Measurements from ENCODE around the gene SYNGR2. TPM values are rescaled to one million over a fixed set of nuclear protein-coding genes. Genes with fewer than 3 reads are reported as not detected.

The SYNGR2 gene
- total RNA-seq, result 10 to 100 TPM in 1 of 2 donors, 1 to 10 TPM in 1; 8.3 to 10.3 TPM

GRCh38 chr17:78168242-78168902 lies at the start of gene SYNGR2:
Gene SYNGR2, plus strand, starts transcription at chr17:78168581. Its CDS starts 36 bp downstream, at chr17:78168617.

GRCh38 chr17:78128551-78129350 lies 39.6 kb upstream of the SYNGR2 start, which contains the start of gene TMC6:
Gene TMC6, minus strand, starts transcription at chr17:78128755. Its CDS starts 1,923 bp downstream, at chr17:78126832.

GRCh38 chr17:78130437-78131101 lies 37.8 kb upstream of the SYNGR2 start, which contains the start of gene TMC8:
Gene TMC8, plus strand, starts transcription at chr17:78130771. Its CDS starts 818 bp downstream, at chr17:78131589.

GRCh38 chr17:78186692-78187595 lies 18.6 kb downstream of the SYNGR2 start, which contains the start of the genes AFMID and TK1:
Gene AFMID, plus strand, starts transcription at chr17:78187362. Its CDS starts 9 bp downstream, at chr17:78187371.
Gene TK1, minus strand, starts transcription at chr17:78187052. Its CDS starts 58 bp downstream, at chr17:78186994.

GRCh38 chr17:78214016-78214705 lies 45.8 kb downstream of the SYNGR2 start, which contains the start of gene BIRC5:
Gene BIRC5, plus strand, starts transcription at chr17:78214253. Its CDS starts 64 bp downstream, at chr17:78214317.

Small RNA genes lying within 50 kb of the gene (small RNA-seq; reads per million reads assigned to genes)
- 0 reads per million in 2 donors for gene AC087645.1

Other genes with a start within 250 kb of the SYNGR2 start
- 1 to 10 TPM; 2.3 to 4.1 TPM for gene TNRC6C, start 209.9 kb upstream of the SYNGR2 start, total RNA-seq
- gene TMC6, start 39.8 kb upstream of the SYNGR2 start, total RNA-seq, result 10 to 100 TPM; 28.9 to 93.9 TPM
- 1 to 10 TPM in 1 of 2 donors, under 1 TPM in 1; 0.34 to 1.3 TPM for gene TMC8, start 37.8 kb upstream of the SYNGR2 start, total RNA-seq
- not detected for gene C17orf99, start 22.2 kb upstream of the SYNGR2 start, total RNA-seq
- 100 to 1,000 TPM in 1 of 2 donors, 10 to 100 TPM in 1; 70.5 to 131 TPM for gene TK1, start 18.5 kb downstream of the SYNGR2 start, total RNA-seq
- 10 to 100 TPM in 1 of 2 donors, 1 to 10 TPM in 1; 8.3 to 22.6 TPM for gene AFMID, start 18.8 kb downstream of the SYNGR2 start, total RNA-seq
- gene BIRC5, start 45.7 kb downstream of the SYNGR2 start, total RNA-seq, result 10 to 100 TPM; 50.6 to 85.3 TPM
- gene TMEM235, start 63.0 kb downstream of the SYNGR2 start, total RNA-seq, result not detected
- 10 to 100 TPM; 22.0 to 24.4 TPM for gene SOCS3, start 191.5 kb downstream of the SYNGR2 start, total RNA-seq
- gene PGS1, start 210.1 kb downstream of the SYNGR2 start, total RNA-seq, result 10 to 100 TPM; 27.9 to 42.6 TPM